ENCODE measurements around the gene SLC25A21.
"Not testable (repeated sequence)": the region's sequence is repeated elsewhere in the genome, so short reads cannot be mapped to it uniquely, and the experiment has no call there.

Gene SLC25A21

GRCh38 chr14:36988568-36988967, 183.8 kb downstream of the SLC25A21 start:
- Histone ChIP-seq H3K4me3 (ENCODE audit: low read length in 2 of 2) (no peak overlapping the region), H3K36me3 (ENCODE audit: control insufficient read depth in 2 of 2, insufficient read depth in 2 of 2, low read length in 2 of 2) (no peaks in the 10 kb centered on the region), H3K27me3 (ENCODE audit: control insufficient read depth in 1 of 2, insufficient read depth in 2 of 2, low read length in 2 of 2) (no peaks in the 10 kb centered on the region), H3K9ac (ENCODE audit: low read length in 2 of 2) (no peak overlapping the region), H3K27ac (ENCODE audit: low read length) (no peak overlapping the region), H3K4me1 (ENCODE audit: control insufficient read depth, insufficient read depth, low read length) (no peaks in the 10 kb centered on the region), H3K9me3 (ENCODE audit: control insufficient read depth in 2 of 2, low read length in 2 of 2) (no peaks in the 10 kb centered on the region)

GRCh38 chr14:36986407-36986806, 186.0 kb downstream of the SLC25A21 start:
- Histone ChIP-seq H3K27me3 (ENCODE audit: control insufficient read depth in 1 of 2, insufficient read depth in 2 of 2, low read length in 2 of 2) (no peaks in the 10 kb centered on the region), H3K9ac (ENCODE audit: low read length in 2 of 2) (no peak overlapping the region), H3K9me3 (ENCODE audit: control insufficient read depth in 2 of 2, low read length in 2 of 2) (no peaks in the 10 kb centered on the region), H3K27ac (ENCODE audit: low read length) (no peak overlapping the region), H3K36me3 (ENCODE audit: control insufficient read depth in 2 of 2, insufficient read depth in 2 of 2, low read length in 2 of 2) (no peaks in the 10 kb centered on the region), H3K4me3 (ENCODE audit: low read length in 2 of 2) (no peak overlapping the region), H3K4me1 (ENCODE audit: control insufficient read depth, insufficient read depth, low read length) (no peaks in the 10 kb centered on the region)

- Histone ChIP-seq H3K9ac (ENCODE audit: low read length in 2 of 2) (no peak overlapping the region), H3K9me3 (ENCODE audit: control insufficient read depth in 2 of 2, low read length in 2 of 2) (no peaks in the 10 kb centered on the region), H3K36me3 (ENCODE audit: control insufficient read depth in 2 of 2, insufficient read depth in 2 of 2, low read length in 2 of 2) (no peaks in the 10 kb centered on the region), H3K4me3 (ENCODE audit: low read length in 2 of 2) (no peak overlapping the region), H3K4me1 (ENCODE audit: control insufficient read depth, insufficient read depth, low read length) (no peaks in the 10 kb centered on the region), H3K27ac (ENCODE audit: low read length) (no peak overlapping the region), H3K27me3 (ENCODE audit: control insufficient read depth in 1 of 2, insufficient read depth in 2 of 2, low read length in 2 of 2) (no peaks in the 10 kb centered on the region)
These were observed 190.4 kb downstream of the SLC25A21 start for GRCh38 chr14:36981832-36982529.

GRCh38 chr14:36980413-36980812, 192.0 kb downstream of the SLC25A21 start:
- H3K36me3 ChIP-seq (ENCODE audit: control insufficient read depth in 2 of 2, insufficient read depth in 2 of 2, low read length in 2 of 2); H3K27me3 ChIP-seq (ENCODE audit: control insufficient read depth in 1 of 2, insufficient read depth in 2 of 2, low read length in 2 of 2); H3K9ac ChIP-seq (ENCODE audit: low read length in 2 of 2); H3K4me1 ChIP-seq (ENCODE audit: control insufficient read depth, insufficient read depth, low read length); H3K4me3 ChIP-seq (ENCODE audit: low read length in 2 of 2); H3K9me3 ChIP-seq (ENCODE audit: control insufficient read depth in 2 of 2, low read length in 2 of 2); H3K27ac ChIP-seq (ENCODE audit: low read length): not testable (repeated sequence)

- no peaks in the 10 kb centered on the region for H3K9me3 ChIP-seq (ENCODE audit: control insufficient read depth in 2 of 2, low read length in 2 of 2)
- no peak overlapping the region for H3K9ac ChIP-seq (ENCODE audit: low read length in 2 of 2)
- H3K36me3 ChIP-seq (ENCODE audit: control insufficient read depth in 2 of 2, insufficient read depth in 2 of 2, low read length in 2 of 2) = no peaks in the 10 kb centered on the region
- no peaks in the 10 kb centered on the region for H3K4me1 ChIP-seq (ENCODE audit: control insufficient read depth, insufficient read depth, low read length)
- no peak overlapping the region for H3K27ac ChIP-seq (ENCODE audit: low read length)
- H3K27me3 ChIP-seq (ENCODE audit: control insufficient read depth in 1 of 2, insufficient read depth in 2 of 2, low read length in 2 of 2) = no peaks in the 10 kb centered on the region
- no peak overlapping the region for H3K4me3 ChIP-seq (ENCODE audit: low read length in 2 of 2)
These were observed 192.5 kb downstream of the SLC25A21 start for GRCh38 chr14:36979863-36980262.

- no peaks in the 10 kb centered on the region for H3K9me3 ChIP-seq (ENCODE audit: control insufficient read depth in 2 of 2, low read length in 2 of 2)
- H3K36me3 ChIP-seq (ENCODE audit: control insufficient read depth in 2 of 2, insufficient read depth in 2 of 2, low read length in 2 of 2) = no peaks in the 10 kb centered on the region
- H3K27me3 ChIP-seq (ENCODE audit: control insufficient read depth in 1 of 2, insufficient read depth in 2 of 2, low read length in 2 of 2) = no peaks in the 10 kb centered on the region
- H3K4me3 ChIP-seq (ENCODE audit: low read length in 2 of 2) = no peak overlapping the region
- no peaks in the 10 kb centered on the region for H3K4me1 ChIP-seq (ENCODE audit: control insufficient read depth, insufficient read depth, low read length)
- H3K27ac ChIP-seq (ENCODE audit: low read length) = no peak overlapping the region
- no peak overlapping the region for H3K9ac ChIP-seq (ENCODE audit: low read length in 2 of 2)
These were observed 195.8 kb downstream of the SLC25A21 start for GRCh38 chr14:36976571-36977023.

GRCh38 chr14:36975834-36976233, 196.6 kb downstream of the SLC25A21 start:
- H3K9ac ChIP-seq (ENCODE audit: low read length in 2 of 2) = no peak overlapping the region
- H3K27me3 ChIP-seq (ENCODE audit: control insufficient read depth in 1 of 2, insufficient read depth in 2 of 2, low read length in 2 of 2) = no peaks in the 10 kb centered on the region
- no peaks in the 10 kb centered on the region for H3K36me3 ChIP-seq (ENCODE audit: control insufficient read depth in 2 of 2, insufficient read depth in 2 of 2, low read length in 2 of 2)
- no peak overlapping the region for H3K27ac ChIP-seq (ENCODE audit: low read length)
- no peaks in the 10 kb centered on the region for H3K9me3 ChIP-seq (ENCODE audit: control insufficient read depth in 2 of 2, low read length in 2 of 2)
- no peaks in the 10 kb centered on the region for H3K4me1 ChIP-seq (ENCODE audit: control insufficient read depth, insufficient read depth, low read length)
- H3K4me3 ChIP-seq (ENCODE audit: low read length in 2 of 2) = no peak overlapping the region

- H3K27ac ChIP-seq (ENCODE audit: low read length) = no peak overlapping the region
- H3K27me3 ChIP-seq (ENCODE audit: control insufficient read depth in 1 of 2, insufficient read depth in 2 of 2, low read length in 2 of 2) = no peaks in the 10 kb centered on the region
- no peaks in the 10 kb centered on the region for H3K4me1 ChIP-seq (ENCODE audit: control insufficient read depth, insufficient read depth, low read length)
- no peaks in the 10 kb centered on the region for H3K9me3 ChIP-seq (ENCODE audit: control insufficient read depth in 2 of 2, low read length in 2 of 2)
- H3K4me3 ChIP-seq (ENCODE audit: low read length in 2 of 2) = no peak overlapping the region
- no peak overlapping the region for H3K9ac ChIP-seq (ENCODE audit: low read length in 2 of 2)
- no peaks in the 10 kb centered on the region for H3K36me3 ChIP-seq (ENCODE audit: control insufficient read depth in 2 of 2, insufficient read depth in 2 of 2, low read length in 2 of 2)
These were observed 197.4 kb downstream of the SLC25A21 start for GRCh38 chr14:36974985-36975384.

GRCh38 chr14:36973806-36974442, 198.5 kb downstream of the SLC25A21 start:
- no peak overlapping the region for H3K4me3 ChIP-seq (ENCODE audit: low read length in 2 of 2)
- H3K27ac ChIP-seq (ENCODE audit: low read length) = no peak overlapping the region
- H3K36me3 ChIP-seq (ENCODE audit: control insufficient read depth in 2 of 2, insufficient read depth in 2 of 2, low read length in 2 of 2) = no peaks in the 10 kb centered on the region
- H3K9ac ChIP-seq (ENCODE audit: low read length in 2 of 2) = no peak overlapping the region
- H3K9me3 ChIP-seq (ENCODE audit: control insufficient read depth in 2 of 2, low read length in 2 of 2) = no peaks in the 10 kb centered on the region
- H3K27me3 ChIP-seq (ENCODE audit: control insufficient read depth in 1 of 2, insufficient read depth in 2 of 2, low read length in 2 of 2) = no peaks in the 10 kb centered on the region
- H3K4me1 ChIP-seq (ENCODE audit: control insufficient read depth, insufficient read depth, low read length) = no peaks in the 10 kb centered on the region

- Histone ChIP-seq H3K36me3 (ENCODE audit: control insufficient read depth in 2 of 2, insufficient read depth in 2 of 2, low read length in 2 of 2) (no peaks in the 10 kb centered on the region), H3K9me3 (ENCODE audit: control insufficient read depth in 2 of 2, low read length in 2 of 2) (no peaks in the 10 kb centered on the region), H3K27me3 (ENCODE audit: control insufficient read depth in 1 of 2, insufficient read depth in 2 of 2, low read length in 2 of 2) (no peaks in the 10 kb centered on the region), H3K4me3 (ENCODE audit: low read length in 2 of 2) (no peak overlapping the region), H3K9ac (ENCODE audit: low read length in 2 of 2) (no peak overlapping the region), H3K27ac (ENCODE audit: low read length) (no peak overlapping the region), H3K4me1 (ENCODE audit: control insufficient read depth, insufficient read depth, low read length) (no peaks in the 10 kb centered on the region)
These were observed 201.0 kb downstream of the SLC25A21 start for GRCh38 chr14:36971263-36971855.

Data from stomach smooth muscle (tissue), 2 donors.